Ishikawa (cell line): ENCODE data around the gene TRPM3.

ENCODE experiments used
- CEBPB ChIP-seq: IDR thresholded peaks from 2 replicates; pipeline ENCODE4 v1.6.1; 2012
- CREB1 ChIP-seq: IDR thresholded peaks from 2 replicates; pipeline ENCODE4 v1.6.1; 2012; ENCODE audit warnings: low read depth
- EP300 ChIP-seq: IDR thresholded peaks from 2 replicates; pipeline ENCODE4 v1.6.1; 2012; ENCODE audit warnings: borderline replicate concordance
- MAX ChIP-seq: IDR thresholded peaks from 2 replicates; pipeline ENCODE4 v1.6.1; 2012
- RAD21 ChIP-seq: IDR thresholded peaks from 2 replicates; pipeline ENCODE4 v1.6.1; 2012; ENCODE audit warnings: low read depth
- REST ChIP-seq: IDR thresholded peaks from 2 replicates; pipeline ENCODE4 v1.6.1; 2012; ENCODE audit warnings: low read depth, mild to moderate bottlenecking
- TAF1 ChIP-seq: IDR thresholded peaks from 2 replicates; pipeline ENCODE4 v1.6.1; 2012; ENCODE audit warnings: low read depth, mild to moderate bottlenecking
- TCF12 ChIP-seq: IDR thresholded peaks from 2 replicates; pipeline ENCODE4 v1.6.1; 2012; ENCODE audit warnings: low read depth
- TEAD4 ChIP-seq: IDR thresholded peaks from 2 replicates; pipeline ENCODE4 v1.6.1; 2012
- USF1 ChIP-seq: IDR thresholded peaks from 2 replicates; pipeline ENCODE4 v1.6.1; 2012
- YY1 ChIP-seq: IDR thresholded peaks from 2 replicates; pipeline ENCODE4 v1.6.1; 2012; ENCODE audit warnings: low read depth
- ZBTB7A ChIP-seq: IDR thresholded peaks from 2 replicates; pipeline ENCODE4 v1.6.1; 2012; ENCODE audit warnings: low read depth

- TF ChIP-seq EP300: no peak
- no peak for TF ChIP-seq ZBTB7A
- TF ChIP-seq TCF12: no peak
- TF ChIP-seq USF1: no peak
- no peak for TF ChIP-seq TAF1
- no peak for TF ChIP-seq CREB1
- TF ChIP-seq RAD21: no peak
- no peak for TF ChIP-seq YY1
- no peak for TF ChIP-seq TEAD4
- no peak for TF ChIP-seq REST
- no peak for TF ChIP-seq MAX
- TF ChIP-seq CEBPB: no peak
Measured at GRCh38 chr9:70675868-70676370, 445.5 kb downstream of the TRPM3 start.
